Activated naive CD4-positive, alpha-beta T cell treated with anti-CD3 and anti-CD28 coated beads, Interleukin-2, amount 50 U/mL, for 72 hours (primary cell): ENCODE results near the gene LRRC4C. TPM values are rescaled to one million over a fixed set of nuclear protein-coding genes. Genes with fewer than 3 reads are reported as not detected.
"Not testable (repeated sequence)": the region's sequence is repeated elsewhere in the genome, so short reads cannot be mapped to it uniquely, and the experiment has no call there.

Source experiments
- ATAC-seq, 2 donors: fragments of 150-1000 bp; cut with Tn5 transposase; 2 replicates each; pipeline ENCODE4 v1.10.0; 2021; ENCODE audit warnings: mild to moderate bottlenecking in 2 of 2, moderate library complexity in 2 of 2
- DNase-seq, 2 donors: peaks; one replicate each; pipeline ENCODE4 v3.0.0; 2021 to 2022; ENCODE audit warnings: low spot score in 2 of 2
- H3K27ac Mint-ChIP-seq, 2 donors: one replicate each; pipeline ENCODE4 v1.8.0; 2022; ENCODE audit warnings: mild to moderate bottlenecking in 2 of 2, mixed read lengths in 2 of 2
- H3K36me3 Mint-ChIP-seq, 2 donors: one replicate each; pipeline ENCODE4 v1.8.0; 2022; ENCODE audit warnings: mixed read lengths in 2 of 2
- H3K9me3 Mint-ChIP-seq, 2 donors: one replicate each; pipeline ENCODE4 v1.8.0; 2022; ENCODE audit warnings: mixed read lengths in 2 of 2
- total RNA-seq, 2 donors: library from RNA; stranded (reverse); gene quantifications; one replicate each; pipeline ENCODE4 v1.2.3, GENCODE V29; 2022

LRRC4C gene
- total RNA-seq, 2 donors from 2014 or later, result not detected

DNA sequence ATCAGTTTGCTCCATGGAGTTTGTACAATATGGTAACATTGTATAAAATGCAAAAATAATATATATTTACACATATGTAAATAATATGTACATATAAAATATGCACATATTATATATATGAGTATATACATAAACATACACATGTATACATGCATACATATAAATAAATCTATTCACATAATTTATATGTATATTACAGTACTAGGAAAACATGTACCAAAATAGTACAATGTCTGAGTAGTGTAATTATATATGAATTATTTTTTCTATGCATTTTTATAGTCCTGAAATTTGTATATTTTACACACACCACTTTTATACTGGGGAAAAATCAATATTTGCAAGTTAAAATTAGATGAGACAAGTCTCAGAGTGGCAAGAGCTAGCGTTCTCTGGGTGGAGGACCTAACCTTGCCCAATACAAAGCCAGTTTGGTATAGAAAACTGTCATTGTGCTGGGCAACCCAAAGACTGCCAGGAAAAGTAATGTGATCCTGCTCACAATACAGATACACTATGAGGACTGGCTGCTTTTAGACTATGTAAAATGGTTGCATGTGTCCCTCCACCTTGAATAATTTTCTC lies 889.4 kb downstream of the LRRC4C start:
- Mint-ChIP-seq H3K27ac (no peak overlapping the region), H3K36me3 (no peaks in the 10 kb centered on the region), H3K9me3 (peaks cover 19 to 23% of the 10 kb centered on the region in 2 donors)
- DNase-seq (no peak), ATAC-seq (no peak)

DNA sequence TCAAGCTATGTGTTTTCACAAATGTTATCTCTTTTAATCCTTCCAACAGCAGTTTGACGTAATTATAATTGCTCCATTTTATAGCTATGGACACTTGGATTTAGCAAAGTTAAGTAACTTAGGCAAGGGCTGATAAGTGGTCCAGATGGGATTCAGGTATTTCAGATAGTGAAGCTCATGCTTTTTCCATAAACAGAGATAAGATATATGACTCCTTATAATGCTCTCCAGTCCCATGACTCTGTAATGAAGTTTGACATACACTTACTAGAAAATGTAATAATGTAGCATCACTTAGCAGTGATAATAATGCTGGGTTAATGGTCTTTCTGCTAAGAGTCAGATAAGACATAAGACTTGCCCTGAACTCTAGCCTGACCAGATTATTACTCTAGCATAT lies 892.1 kb downstream of the LRRC4C start:
- DNase-seq (no peak), ATAC-seq (no peak)
- Mint-ChIP-seq H3K9me3 (peaks cover 21 to 24% of the 10 kb centered on the region in 2 donors), H3K36me3 (no peaks in the 10 kb centered on the region), H3K27ac (no peak overlapping the region)

DNA sequence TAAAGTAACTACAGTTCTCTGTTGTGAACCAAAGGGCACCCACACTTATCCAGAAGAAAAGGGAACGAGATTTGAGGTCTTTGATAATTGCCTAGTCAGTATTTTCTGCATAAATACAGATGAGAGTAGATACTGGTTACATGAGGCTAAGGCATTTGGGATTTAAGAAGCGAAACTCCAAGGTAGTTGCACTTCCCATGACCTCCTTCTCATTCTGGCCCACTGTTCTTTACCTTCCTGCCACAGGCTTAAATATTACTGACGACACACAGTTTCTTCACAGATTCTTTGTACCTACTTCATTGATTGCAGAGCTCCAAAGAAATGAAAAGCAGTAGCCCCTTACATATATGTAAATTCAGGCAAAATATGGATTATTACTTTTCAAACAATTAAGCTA lies 915.3 kb downstream of the LRRC4C start:
- no peak overlapping the region for H3K27ac Mint-ChIP-seq
- no peak for ATAC-seq
- peaks cover 35% of the 10 kb centered on the region in 2 donors for H3K9me3 Mint-ChIP-seq
- no peak for DNase-seq
- H3K36me3 Mint-ChIP-seq, result peaks cover 0 to 7% of the 10 kb centered on the region in 2 donors

DNA sequence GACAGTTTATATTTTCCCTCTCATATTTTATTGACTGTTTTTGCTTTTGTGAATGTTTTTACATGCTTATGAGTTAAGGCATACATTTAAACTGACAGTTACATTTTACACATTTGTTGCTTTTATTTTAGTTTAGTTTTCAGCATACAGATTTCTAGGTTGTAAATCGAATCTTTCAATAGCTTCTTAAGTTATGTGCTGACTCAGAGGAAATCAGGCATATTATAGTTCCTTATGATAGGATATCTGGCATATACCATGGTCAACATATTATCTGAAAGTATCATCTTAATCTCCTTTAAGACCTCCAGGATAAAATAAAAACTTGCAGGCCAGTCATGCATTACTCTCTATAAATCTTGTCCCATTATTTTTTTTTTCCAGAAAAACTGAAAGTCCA lies 916.6 kb downstream of the LRRC4C start:
- ATAC-seq (no peak), DNase-seq (no peak)
- peaks cover 0 to 7% of the 10 kb centered on the region in 2 donors for H3K36me3 Mint-ChIP-seq
- peaks cover 29 to 32% of the 10 kb centered on the region in 2 donors for H3K9me3 Mint-ChIP-seq
- no peak overlapping the region for H3K27ac Mint-ChIP-seq

DNA sequence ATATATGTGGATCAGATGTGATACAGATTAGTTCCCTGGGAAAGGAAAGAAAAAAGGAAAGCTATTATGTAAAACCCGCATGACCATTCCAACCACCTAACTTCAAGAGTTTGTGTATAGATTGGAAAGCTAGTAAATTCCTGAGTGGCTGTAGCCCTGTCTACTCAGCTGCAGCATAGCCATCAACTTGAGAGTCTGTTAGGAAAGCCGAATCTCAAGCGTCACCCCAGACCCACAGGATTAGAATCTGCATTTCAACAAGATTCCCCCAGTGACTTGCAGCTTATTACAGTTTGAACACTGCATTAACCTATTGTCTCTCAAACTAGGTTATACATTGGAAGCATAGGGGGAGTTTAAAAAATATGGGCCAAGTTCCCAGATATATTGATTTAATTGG lies 921.7 kb downstream of the LRRC4C start:
- ATAC-seq, result no peak
- Mint-ChIP-seq H3K27ac (no peak overlapping the region), H3K9me3 (peaks cover 21 to 24% of the 10 kb centered on the region in 2 donors), H3K36me3 (peaks cover 0 to 9% of the 10 kb centered on the region in 2 donors)
- DNase-seq, result no peak

DNA sequence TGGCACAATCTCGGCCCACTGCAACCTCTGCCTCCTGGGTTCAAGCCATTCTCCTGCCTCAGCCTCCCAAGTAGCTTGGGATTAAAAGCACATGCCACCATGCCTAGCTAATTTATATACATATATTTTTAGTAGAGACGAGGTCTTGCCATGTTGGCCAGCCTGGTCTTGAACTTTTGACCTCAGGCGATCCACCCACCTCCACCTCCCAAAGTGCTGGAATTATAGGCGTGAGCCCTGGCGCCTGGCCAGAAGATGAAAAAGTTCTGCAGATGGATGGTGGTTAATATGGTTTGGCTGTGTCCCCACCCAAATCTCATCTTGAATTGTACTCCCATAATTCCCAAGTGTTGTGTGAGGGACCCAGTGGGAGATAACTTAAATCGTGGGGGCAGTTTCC lies 937.4 kb downstream of the LRRC4C start:
- not testable (repeated sequence) for H3K27ac Mint-ChIP-seq, H3K36me3 Mint-ChIP-seq, ATAC-seq, DNase-seq
- peaks cover 22 to 36% of the 10 kb centered on the region in 2 donors for H3K9me3 Mint-ChIP-seq

DNA sequence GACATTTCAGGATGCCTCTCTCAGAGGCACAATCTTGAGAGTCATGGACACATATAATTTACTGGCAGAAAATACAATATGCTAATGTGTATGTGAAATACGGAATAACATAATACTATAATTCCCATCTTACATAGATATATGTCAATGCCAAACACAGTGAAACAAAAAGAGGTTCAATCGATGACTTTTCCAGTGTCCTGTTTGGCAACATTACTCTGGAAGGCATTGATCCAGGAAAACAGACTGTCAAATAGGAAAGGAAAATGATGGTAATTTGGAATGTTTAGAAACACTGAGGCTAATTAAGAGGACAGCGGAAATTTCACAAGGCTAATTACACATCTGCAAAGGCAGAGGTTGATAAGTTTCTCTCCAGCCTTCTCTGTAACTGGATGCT lies 942.3 kb downstream of the LRRC4C start:
- Mint-ChIP-seq H3K36me3 (no peaks in the 10 kb centered on the region), H3K9me3 (peaks cover 5 to 17% of the 10 kb centered on the region in 2 donors), H3K27ac (no peak overlapping the region)
- no peak for ATAC-seq
- no peak for DNase-seq

DNA sequence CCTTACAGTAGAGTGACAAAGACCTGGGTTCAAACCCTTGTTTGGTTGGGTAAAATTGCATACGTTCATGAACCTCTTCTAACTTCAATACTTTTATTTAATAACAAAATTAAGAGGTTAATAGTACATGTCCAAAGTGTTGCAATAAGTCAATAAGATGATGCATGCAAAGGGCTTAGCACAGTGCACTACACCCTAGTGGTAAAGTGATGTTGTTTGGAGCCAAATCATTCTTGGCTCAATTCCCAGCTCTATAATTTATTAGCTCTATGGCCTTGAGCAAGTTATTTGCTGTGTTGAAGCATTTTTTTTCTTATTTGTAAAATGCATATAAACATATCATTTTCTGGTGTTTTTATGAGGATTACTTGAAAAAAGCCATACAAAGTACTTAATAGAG lies 945.3 kb downstream of the LRRC4C start:
- ATAC-seq, result no peak

DNA sequence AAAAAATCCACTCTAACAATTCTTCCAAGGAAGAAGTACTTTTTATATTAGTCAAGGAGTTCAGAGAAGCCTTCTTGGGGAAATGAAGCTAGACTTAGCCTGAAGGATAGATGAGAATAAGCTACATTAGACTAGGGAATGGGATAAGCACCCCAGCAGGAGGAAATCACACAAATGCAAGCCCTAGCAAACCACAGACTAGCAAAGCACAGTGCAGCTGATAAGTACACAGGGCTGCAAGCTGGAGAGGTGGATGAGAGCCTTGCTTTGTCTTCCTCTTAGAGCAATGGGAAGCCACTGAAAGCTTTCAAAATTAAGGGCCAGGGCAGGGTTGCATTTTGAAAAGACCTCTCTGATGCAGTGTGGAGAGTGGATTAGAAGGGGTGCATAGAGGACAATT lies 946.2 kb downstream of the LRRC4C start:
- Mint-ChIP-seq H3K36me3 (no peaks in the 10 kb centered on the region), H3K9me3 (peaks cover 0 to 12% of the 10 kb centered on the region in 2 donors), H3K27ac (no peak overlapping the region)
- ATAC-seq (no peak), DNase-seq (no peak)

More for the DNA sequence above, 945.3 kb downstream of the LRRC4C start:
- Mint-ChIP-seq H3K27ac (no peak overlapping the region), H3K9me3 (peaks cover 0 to 18% of the 10 kb centered on the region in 2 donors), H3K36me3 (no peaks in the 10 kb centered on the region)
- no peak for DNase-seq

DNA sequence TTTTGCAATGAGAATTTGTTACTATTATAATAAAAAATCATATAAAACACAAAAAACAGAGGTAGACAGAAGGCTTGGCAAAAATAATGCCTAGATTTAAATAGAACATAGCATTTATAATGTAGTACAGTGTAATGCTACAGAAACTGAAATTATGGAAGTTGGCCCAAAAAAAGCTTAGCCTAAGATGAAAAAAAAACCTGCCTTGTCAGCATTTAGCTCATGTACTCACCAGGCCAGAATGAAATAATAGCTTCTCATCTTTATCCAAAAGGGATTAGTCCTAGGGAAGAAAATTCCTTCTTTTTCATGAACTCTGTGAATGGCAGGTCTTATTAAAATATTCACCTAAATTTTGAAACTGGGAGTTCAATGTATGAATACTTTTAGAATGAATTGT lies 951.1 kb downstream of the LRRC4C start:
- DNase-seq (no peak), ATAC-seq (no peak)
- Mint-ChIP-seq H3K9me3 (peaks cover under 1 to 7% of the 10 kb centered on the region in 2 donors), H3K27ac (no peak overlapping the region), H3K36me3 (no peaks in the 10 kb centered on the region)

DNA sequence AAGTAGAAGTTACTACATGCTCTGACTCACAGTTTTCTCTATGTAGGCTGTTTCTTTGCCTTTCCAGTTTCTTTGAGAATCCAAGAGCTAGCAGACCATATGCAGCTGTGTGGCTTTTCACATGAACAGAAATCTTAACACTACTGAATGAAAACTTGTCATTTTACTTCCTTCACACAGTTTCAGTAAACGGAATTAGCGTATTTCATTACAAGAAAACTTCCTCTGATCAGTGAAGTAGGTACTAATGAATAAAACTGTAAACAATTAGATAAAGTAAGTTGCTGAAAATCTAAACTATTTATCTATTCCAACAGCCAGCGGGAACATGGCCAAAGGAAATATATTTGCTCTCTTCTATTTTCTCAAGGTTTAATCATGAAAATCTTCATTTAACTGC lies 953.2 kb downstream of the LRRC4C start:
- Mint-ChIP-seq H3K9me3 (peaks cover 15 to 17% of the 10 kb centered on the region in 2 donors), H3K27ac (no peak overlapping the region), H3K36me3 (peaks cover 7 to 8% of the 10 kb centered on the region in 2 donors)
- ATAC-seq (no peak), DNase-seq (no peak)

DNA sequence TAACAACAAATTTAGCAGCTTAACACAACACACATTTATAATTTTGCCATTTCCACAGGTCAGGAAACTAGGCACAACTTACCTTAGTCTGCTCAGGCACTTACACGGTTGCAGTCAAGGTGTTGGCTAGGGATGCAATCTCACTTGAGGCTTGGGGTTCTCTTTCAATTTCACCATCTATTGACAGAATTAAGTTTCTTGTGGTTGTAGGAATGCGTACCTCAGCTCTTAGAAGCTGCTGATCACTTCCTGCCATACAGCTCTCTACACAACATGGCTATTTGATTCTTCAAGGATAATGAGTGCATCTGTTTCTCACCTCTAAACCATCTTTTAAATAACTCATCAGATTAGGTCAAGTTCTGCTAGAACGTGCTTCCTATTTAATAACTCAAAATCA lies 968.1 kb downstream of the LRRC4C start:
- no peak for ATAC-seq
- Mint-ChIP-seq H3K36me3 (no peaks in the 10 kb centered on the region), H3K9me3 (peaks cover 9 to 16% of the 10 kb centered on the region in 2 donors), H3K27ac (no peak overlapping the region)
- no peak for DNase-seq

DNA sequence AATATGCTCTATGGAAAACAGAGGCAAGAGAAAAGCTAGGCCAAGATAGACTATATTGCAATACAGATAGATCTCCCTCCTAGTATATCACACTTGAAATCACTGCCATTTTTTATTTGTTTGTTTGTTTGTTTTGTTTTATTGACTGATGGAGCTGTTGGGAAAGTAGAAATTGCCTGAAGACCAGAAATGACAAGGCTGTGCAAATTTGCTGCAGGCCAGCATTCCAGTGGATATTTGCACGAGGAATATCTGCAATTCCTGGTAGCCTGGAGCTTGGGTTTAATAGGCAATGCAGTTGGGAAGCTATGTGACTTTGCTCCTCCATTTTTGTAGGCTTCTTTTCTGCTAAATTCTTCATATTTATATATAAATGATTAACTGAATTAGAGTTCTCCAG lies 991.7 kb downstream of the LRRC4C start:
- ATAC-seq, result no peak
- no peak for DNase-seq
- Mint-ChIP-seq H3K9me3 (peaks cover 21 to 29% of the 10 kb centered on the region in 2 donors), H3K36me3 (peaks cover 6 to 12% of the 10 kb centered on the region in 2 donors), H3K27ac (no peak overlapping the region)

DNA sequence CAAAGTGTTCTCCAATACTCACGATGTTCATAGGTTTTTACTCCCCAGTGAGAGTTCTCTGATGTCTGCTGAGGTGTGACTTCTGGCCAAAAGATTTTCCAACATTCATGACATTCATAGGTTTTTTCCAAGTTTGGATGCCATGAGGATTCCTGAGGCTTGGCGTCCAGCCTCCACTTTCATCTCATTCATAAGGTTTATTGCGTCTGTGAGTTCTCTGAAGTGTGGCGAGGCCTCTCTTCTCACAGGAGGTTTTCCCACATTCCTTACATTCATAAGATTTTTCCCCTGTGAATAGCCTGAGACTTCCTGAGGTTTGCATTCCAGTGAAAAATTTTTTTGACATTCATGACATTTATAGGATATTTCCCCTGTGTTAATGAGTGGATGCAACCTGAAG lies 1014.1 kb downstream of the LRRC4C start:
- DNase-seq (no peak), ATAC-seq (no peak)
- H3K27ac Mint-ChIP-seq, result no peak overlapping the region
- peaks cover 21 to 24% of the 10 kb centered on the region in 2 donors for H3K9me3 Mint-ChIP-seq
- peaks cover 5 to 15% of the 10 kb centered on the region in 2 donors for H3K36me3 Mint-ChIP-seq

DNA sequence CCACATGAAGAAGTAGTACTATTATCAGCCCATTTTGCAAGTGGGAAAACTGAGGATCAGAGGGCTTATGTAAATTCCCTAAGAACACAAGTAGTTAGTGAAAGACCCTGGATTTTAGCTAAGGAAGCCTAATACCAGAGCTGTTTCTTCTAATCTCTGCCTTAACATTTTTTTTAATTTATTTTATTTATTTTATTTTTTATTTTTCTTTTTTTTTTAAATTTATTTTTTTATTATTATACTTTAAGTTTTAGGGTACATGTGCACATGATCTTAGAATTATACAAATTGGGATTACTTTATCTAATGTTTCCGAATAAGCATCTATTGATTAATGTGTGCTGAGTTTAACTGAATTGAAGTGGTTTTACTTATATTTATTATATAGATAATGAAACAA lies 1015.3 kb downstream of the LRRC4C start:
- DNase-seq (no peak), ATAC-seq (no peak)
- Mint-ChIP-seq H3K9me3 (peaks cover 21 to 24% of the 10 kb centered on the region in 2 donors), H3K36me3 (peaks cover 5 to 15% of the 10 kb centered on the region in 2 donors), H3K27ac (no peak overlapping the region)

DNA sequence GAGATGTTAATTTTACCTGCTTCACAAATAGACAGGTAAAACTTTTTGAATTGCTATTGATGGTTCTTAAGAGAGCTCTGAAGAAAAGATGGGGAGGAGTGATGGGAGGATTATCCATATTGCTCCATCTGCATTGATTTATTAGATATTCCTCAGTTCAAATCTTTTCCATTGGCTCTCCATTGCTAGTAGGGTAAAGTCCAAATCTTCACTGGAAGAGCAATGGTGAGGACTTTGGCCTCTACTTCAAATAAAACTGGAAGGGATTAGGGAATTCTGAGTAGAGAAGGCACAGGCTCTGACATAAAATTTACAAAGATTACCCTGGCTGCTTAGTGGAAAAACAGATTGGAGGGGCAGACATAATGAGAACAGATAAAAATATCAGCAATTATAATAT lies 1024.1 kb downstream of the LRRC4C start:
- H3K36me3 Mint-ChIP-seq, result peaks cover 4 to 15% of the 10 kb centered on the region in 2 donors
- no peak for DNase-seq
- ATAC-seq, result no peak
- H3K27ac Mint-ChIP-seq, result no peak overlapping the region
- peaks cover 30 to 41% of the 10 kb centered on the region in 2 donors for H3K9me3 Mint-ChIP-seq

DNA sequence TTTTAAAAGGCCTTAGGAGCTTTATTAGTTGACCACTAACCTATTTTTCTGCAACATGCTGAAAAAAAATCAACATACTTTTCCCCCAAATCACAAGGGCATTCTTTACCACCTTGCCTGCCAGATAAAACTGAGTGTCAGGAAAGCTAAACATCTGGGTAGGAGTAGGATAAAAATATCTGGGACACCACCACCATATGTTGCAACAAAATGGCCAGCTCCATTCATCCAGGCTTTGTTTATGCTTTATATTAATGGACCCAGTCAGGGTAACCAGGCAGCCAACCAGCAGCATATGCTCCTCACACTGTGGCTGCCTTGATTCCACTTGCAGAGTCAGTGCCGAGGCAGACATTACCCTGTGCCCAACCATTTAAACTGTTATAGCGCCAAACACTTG lies 1024.5 kb downstream of the LRRC4C start:
- H3K27ac Mint-ChIP-seq, result no peak overlapping the region
- ATAC-seq (no peak), DNase-seq (no peak)
- peaks cover 30 to 43% of the 10 kb centered on the region in 2 donors for H3K9me3 Mint-ChIP-seq
- H3K36me3 Mint-ChIP-seq, result peaks cover 4 to 15% of the 10 kb centered on the region in 2 donors

DNA sequence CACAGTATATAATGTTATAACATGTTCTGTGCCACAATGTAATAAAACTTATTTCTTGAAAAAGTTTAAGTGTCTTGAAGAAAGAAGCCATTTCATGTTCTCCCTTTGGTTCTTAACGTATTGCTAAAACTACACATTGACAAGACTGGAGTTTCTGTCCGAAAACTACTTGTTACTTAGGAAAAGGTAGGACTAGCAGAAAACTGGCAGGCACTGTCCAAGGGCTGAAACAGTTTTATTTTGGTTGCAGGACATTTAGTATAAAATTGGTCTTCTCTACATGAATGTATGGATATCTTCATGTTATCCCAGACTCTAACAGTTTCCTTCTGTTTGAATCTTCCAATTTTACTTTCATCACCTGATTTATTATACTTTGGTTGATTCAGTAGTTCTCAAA lies 1027.1 kb downstream of the LRRC4C start:
- Mint-ChIP-seq H3K36me3 (peaks cover 4 to 5% of the 10 kb centered on the region in 2 donors), H3K27ac (no peak overlapping the region), H3K9me3 (peaks cover 24 to 38% of the 10 kb centered on the region in 2 donors)
- DNase-seq (no peak), ATAC-seq (no peak)
